NCI-H1092 treated with DMSO at 0.1 percent for 48 hours (cell line): ENCODE measurements around the gene TYROBP.
"Not testable (repeated sequence)": the region's sequence is repeated elsewhere in the genome, so short reads cannot be mapped to it uniquely, and the experiment has no call there.

Experiments
- DNase-seq: peaks from one replicate; lab custom pipeline; 2025; lab: John Stamatoyannopoulos, UW

Gene TYROBP

DNA sequence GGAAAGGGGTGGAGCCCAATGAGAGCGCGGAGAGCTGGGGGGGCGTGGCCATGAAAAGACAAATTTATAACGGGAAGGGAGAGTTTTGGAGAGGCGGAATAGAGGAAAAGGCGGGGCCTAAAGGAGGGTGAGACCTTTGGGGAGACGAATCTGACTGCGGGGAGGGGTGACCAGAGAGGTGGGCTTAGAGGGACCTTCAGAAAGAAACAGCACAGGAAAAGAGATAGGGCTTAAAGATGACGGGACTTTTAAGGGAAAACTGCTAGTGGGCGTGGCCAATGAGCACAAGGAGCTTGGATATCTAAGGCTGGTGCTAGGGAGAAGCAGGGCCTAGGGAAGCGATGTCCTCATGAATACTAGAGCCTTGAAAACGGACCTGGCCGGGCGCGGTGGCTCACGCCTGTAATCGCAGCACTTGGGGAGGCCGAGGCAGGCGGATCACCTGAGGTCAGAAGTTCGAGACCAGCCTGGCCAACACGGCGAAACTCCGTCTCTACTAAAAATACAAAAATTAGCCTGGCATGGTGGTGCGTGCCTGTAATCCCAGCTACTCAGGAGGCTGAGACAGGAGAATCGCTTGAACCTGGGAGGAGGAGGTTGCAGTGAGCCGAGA, 37.9 kb downstream of the TYROBP start:
- DNase-seq, result not testable (repeated sequence)

DNA sequence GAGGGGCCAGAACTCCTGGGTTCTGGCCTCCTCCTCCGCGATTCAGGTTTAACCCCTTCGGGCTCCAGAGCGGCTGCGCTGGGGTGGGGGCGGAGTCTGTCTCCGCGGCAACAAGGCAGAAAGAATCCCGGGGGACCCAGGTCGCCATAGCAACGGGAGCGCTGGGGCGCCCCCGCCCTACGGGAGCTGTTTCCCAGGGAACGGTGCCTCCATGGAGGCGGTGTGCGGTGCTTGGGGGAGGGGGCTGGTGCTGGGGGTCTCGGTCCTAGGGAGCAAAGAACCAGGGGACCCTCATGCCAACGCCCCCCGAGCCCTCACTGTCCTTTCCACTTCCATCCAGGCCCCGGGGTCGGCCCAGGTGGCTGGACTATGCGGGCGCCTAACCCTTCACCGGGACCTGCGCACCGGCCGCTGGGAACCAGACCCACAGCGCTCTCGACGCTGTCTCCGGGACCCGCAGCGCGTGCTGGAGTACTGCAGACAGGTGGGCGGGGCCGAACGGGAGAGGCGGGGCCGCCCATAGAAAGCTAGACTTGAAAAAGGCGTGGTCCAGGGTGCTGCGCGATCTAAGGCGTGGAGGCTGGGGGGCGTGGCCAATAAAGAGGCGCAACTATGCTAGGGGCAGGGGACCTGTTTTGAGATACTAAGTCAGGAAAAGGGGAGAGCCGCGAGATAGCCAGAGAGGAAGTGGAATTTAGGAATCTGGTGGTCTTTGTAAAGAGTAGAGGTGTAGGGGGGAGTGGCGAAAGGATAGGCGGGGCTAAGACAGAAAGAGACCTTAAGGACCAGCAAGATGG, 38.6 kb downstream of the TYROBP start:
- peak; percentile 70 for DNase-seq

DNA sequence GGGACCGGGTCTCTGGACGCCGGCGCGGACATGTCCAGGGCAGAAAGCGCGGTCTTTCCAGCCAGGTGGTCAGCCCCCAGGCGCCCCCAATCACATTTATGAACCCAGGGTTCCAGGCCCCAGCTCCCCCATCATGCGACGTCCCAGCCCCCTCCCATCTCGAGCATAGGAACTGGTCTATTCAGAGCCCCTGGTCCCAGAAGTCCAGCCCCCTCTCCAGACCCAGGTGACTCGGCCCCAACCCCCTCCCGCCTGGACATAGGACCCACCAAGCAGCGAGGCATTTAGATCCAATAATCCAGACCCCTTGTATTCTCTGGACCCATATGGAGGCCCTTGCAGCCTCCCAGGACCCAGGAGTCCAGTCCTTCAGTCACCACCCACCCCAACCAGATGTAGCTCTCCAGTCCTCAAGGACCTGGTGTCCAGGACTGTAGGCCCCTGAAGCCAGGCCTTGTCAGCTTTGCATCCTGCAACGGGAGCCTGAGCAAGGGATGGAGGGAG, 39.2 kb downstream of the TYROBP start:
- DNase-seq, result no peak

DNA sequence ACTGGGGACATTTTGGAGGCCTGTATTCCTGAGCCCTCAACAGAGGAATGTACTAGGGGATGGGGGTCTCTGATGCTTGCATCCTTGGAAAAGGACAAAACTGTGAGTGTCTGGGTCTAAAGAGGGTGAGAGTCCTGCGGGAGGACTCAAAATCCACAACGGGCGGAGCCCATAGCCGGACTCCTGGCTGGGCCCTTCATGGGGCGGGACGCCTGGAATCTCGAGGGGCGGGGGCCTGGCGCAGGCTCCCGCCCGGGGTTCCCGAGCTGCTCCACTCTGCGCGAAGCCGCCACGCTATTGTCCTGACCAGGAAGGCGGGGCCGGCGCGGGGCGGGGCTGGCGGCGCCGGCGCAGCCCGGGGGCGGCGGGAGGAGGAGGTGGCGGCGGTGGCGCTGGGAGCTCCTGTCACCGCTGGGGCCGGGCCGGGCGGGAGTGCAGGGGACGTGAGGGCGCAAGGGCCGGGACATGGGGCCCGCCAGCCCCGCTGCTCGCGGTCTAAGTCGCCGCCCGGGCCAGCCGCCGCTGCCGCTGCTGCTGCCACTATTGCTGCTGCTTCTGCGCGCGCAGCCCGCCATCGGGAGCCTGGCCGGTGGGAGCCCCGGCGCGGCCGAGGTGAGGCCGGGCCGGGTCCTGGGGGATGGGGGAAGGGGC, 39.8 kb downstream of the TYROBP start, which contains the start of gene APLP1:
Gene APLP1 (plus strand): TSS at position 403 of the 651 bp plus-strand sequence. CDS start 63 bp downstream, at position 466.
- DNase-seq, result peak; percentile 44

DNA sequence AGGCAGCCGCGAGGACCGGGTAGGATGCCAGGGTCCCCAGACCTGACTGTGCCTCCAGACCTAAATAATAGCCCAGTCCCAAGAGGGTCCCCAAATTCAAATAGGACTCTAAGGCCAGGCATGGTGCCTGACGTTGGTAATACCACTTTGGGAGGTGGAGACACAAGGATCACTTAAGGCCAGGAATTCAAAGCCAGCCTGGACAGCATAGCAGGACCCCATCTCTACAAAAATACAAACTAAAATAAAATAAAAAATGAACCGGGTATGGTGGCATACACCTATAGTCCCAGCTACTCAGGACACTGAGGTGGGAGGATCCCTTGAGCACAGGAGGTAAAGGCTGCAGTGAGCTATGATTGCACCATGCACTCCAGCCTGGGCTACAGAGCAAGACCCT, 45.1 kb downstream of the TYROBP start:
- no peak for DNase-seq

DNA sequence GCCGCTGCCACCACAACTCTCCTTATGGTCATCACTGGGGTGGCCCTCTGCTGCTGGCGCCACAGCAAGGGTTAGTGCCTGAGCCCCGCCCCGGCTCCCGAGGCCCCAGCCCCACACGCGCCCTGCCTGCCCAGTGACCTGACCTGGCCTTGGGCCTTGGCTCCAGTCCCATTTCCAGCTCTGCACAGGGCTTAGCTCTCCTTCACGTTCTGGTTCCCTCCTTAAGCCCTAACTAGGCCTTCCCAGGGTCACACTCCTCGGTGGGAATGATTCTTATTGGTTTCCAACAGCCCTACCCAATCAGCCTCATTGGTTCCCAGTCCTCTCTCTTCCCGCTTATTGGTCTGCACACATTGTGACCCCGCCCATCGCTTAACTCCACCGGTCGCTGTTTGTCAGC, 45.6 kb downstream of the TYROBP start:
- no peak for DNase-seq

DNA sequence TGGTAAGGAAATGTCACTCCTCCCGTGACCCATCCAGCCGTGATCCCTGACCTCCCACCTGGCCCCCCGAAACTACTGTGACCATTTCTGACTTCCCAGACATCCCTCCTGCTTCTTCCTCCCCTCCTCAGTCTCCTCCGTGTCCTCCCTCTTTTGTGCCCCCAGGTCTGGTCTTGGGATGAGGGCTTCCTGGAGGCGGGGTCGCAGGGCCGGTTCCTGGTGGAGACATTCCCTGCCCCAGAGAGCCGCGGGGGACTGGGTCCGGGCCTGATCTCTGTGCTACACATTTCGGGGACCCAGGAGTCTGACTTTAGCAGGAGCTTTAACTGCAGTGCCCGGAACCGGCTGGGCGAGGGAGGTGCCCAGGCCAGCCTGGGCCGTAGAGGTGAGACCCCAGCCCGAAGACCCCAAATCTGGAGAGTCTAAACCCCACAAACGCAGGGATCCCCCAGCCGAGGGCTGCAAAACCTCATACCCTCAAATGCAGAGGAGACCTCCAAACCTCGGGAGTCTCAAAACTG, 46.4 kb downstream of the TYROBP start:
- no peak for DNase-seq

DNA sequence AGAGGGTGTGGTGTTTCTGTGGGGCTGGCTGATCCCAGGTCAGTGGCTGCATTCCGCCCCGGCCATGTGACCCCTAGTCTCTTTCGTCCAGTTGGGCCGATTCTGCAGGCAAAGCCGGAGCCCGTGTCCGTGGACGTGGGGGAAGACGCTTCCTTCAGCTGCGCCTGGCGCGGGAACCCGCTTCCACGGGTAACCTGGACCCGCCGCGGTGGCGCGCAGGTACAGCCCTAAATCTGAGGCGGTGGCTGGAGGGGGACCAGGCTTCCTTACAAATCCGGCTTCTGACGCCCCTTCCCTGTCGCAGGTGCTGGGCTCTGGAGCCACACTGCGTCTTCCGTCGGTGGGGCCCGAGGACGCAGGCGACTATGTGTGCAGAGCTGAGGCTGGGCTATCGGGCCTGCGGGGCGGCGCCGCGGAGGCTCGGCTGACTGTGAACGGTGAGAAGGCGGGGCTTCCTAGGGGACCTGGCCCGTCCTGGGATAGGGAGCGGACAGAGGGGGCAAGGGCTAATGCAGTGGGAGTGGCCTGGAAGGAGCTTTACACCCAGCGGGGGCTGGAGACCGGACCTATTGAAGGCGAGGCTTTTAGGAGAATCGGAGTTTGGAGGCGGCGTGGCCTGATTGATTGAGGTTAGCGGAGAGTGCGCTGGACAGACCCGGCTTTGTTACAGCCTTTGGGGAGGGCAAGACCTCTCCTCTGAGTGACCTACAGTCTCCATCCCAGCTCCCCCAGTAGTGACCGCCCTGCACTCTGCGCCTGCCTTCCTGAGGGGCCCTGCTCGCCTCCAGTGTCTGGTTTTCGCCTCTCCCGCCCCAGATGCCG, 47.1 kb downstream of the TYROBP start:
- no peak for DNase-seq

DNA sequence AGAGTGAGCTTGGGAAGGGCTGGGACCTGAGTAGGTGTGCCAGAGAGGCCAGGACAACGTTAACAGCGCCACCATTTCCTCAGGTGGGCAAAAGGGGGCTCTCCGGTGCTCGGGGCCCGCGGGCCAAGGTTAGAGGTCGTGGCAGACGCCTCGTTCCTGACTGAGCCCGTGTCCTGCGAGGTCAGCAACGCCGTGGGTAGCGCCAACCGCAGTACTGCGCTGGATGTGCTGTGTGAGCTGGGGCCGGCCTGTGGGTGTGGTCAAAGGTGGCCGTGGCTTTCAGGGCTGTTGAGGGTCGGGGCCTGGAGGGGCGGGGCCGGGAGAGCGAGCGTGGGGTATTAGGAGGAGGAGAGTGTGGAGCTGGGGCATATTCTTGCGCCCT, 47.7 kb downstream of the TYROBP start:
- DNase-seq, result no peak

DNA sequence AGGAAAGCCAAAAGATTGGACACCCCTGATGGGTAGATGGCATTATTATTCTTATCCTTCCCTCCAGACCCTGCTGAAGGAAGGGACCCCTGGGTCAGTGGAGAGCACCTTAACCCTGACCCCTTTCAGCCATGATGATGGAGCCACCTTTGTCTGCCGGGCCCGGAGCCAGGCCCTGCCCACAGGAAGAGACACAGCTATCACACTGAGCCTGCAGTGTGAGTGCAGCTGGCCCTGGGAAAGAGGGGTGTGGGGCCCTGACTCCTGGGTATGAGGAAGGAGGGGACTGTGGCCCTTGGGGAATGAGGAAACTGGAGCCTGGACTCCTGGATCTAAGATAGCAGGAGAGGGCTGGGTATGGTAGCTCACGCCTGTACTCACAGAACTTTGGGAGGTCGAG, 48.7 kb downstream of the TYROBP start:
- DNase-seq, result no peak

DNA sequence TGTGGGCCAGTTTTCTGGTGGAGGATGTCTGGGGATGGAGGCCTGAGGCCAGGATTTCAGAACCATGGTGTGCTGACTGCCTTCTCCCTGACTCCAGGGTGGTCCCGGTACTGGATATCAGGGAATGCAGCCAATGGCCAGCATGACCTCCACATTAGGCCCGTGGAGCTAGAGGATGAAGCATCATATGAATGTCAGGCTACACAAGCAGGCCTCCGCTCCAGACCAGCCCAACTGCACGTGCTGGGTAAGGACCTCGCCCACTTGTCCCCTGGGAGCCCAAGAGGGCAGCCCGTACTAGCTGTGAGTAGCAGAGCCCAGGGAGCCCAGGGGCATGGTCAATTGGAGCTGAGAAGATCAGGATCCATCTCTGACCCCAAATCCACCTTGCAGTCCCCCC, 49.8 kb downstream of the TYROBP start:
- DNase-seq, result no peak

DNA sequence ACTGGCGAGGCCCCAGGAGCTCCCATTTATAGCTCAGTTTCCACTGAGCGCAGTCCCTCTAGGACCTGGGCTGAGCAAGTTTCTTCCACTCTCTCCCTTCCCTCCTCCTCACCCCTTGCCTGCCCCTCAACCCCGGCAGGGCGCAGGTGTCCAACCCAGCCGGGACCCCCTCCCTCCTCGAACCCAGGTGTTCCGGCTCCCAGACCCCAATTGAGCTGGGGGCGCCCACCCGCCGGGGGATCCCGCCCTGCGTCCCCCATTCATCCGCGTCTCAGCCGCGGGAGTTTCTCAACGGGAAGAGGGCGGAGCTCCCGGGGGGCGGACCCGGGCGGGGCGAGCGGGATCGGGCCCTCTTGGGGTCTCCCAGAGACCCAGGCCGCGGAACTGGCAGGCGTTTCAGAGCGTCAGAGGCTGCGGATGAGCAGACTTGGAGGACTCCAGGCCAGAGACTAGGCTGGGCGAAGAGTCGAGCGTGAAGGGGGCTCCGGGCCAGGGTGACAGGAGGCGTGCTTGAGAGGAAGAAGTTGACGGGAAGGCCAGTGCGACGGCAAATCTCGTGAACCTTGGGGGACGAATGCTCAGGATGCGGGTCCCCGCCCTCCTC, 51.4 kb downstream of the TYROBP start, which contains the start of gene KIRREL2:
Gene KIRREL2 (plus strand): TSS at position 366 of the 604 bp plus-strand sequence. CDS start 209 bp downstream, at position 575.
- DNase-seq, result no peak
